Gastrocnemius medialis (tissue), 4 donors: Measurements from ENCODE around the gene DUSP15. TPM values are rescaled to one million over a fixed set of nuclear protein-coding genes. Genes with fewer than 3 reads are reported as not detected.

ENCODE experiments used
- ATAC-seq, 2 donors: fragments of 150-250 bp; one replicate each; pipeline ENCODE4 v1.9.1; 2016
- DNase-seq, 2 donors: peaks; one replicate each; pipeline ENCODE4 v3.0.0-alpha.2; 2019
- H3K27ac ChIP-seq, 4 donors: fragments of 200-600 bp; sonication (generic); 1 replicate in 1 of 4; 2 replicates in 3 of 4; pipeline ENCODE4 v1.5.1; 2016 to 2018; ENCODE audit warnings: mild to moderate bottlenecking in 2 of 4, moderate library complexity in 1 of 4
- H3K27me3 ChIP-seq, 3 donors: fragments of 200-600 bp; sonication (generic) in 2 of 3; 1 replicate in 1 of 3; 2 replicates in 2 of 3; pipeline versions ENCODE4 v1.5.1 to v1.6.0; 2016 to 2019; ENCODE audit warnings: mild to moderate bottlenecking in 1 of 3, moderate library complexity in 1 of 3
- H3K36me3 ChIP-seq, 2 donors: fragments of 200-600 bp; sonication (generic) in 1 of 2; one replicate each; pipeline ENCODE4 v1.5.1; 2017 to 2018
- H3K4me1 ChIP-seq, 2 donors: fragments of 200-600 bp; sonication (generic) in 1 of 2; one replicate each; pipeline ENCODE4 v1.5.1; 2016 to 2017; ENCODE audit warnings: mild to moderate bottlenecking in 2 of 2
- H3K4me3 ChIP-seq, 4 donors: fragments of 200-600 bp; sonication (generic) in 3 of 4; 1 replicate in 1 of 4; 2 replicates in 3 of 4; pipeline ENCODE4 v1.5.1; 2016 to 2019; ENCODE audit warnings: mild to moderate bottlenecking in 2 of 4
- H3K9me3 ChIP-seq, 3 donors: fragments of 200-600 bp; sonication (generic) in 2 of 3; 1 replicate in 1 of 3; 2 replicates in 2 of 3; pipeline ENCODE4 v1.5.1; 2016 to 2019
- POLR2A ChIP-seq, 2 donors: fragments of 450-650 bp; IDR thresholded peaks; one replicate each; pipeline ENCODE4 v1.6.1; 2017; ENCODE audit warnings: antibody characterized with exemption in 2 of 2, mild to moderate bottlenecking in 2 of 2, moderate library complexity in 2 of 2
- in situ Hi-C, 4 donors: fragments of 200-750 bp; cut with MboI; loops; one replicate each; pipeline versions ENCODE4 v1.15.0 to v1.8.0; 2017; ENCODE audit warnings: low sequenced_read_pairs in 4 of 4
- intact Hi-C: fragments of 100-400 bp; cut with DNase I; formaldehyde crosslinking; loops from one replicate; pipeline ENCODE4 v1.15.1; 2023; ENCODE audit warnings: low total_unique reads
- total RNA-seq, 4 donors: library from RNA; depleted of rRNA; stranded (reverse); fragments of >200 nt; gene quantifications; one replicate each; pipeline versions ENCODE4 v1.1.0 to v1.2.3, GENCODE V29; 2016
- TF ChIP-seq, protein P1 (sequence below), 5 experiments: fragments of 450-650 bp in 3 of 5; fragments of 200-600 bp in 2 of 5; sonication (generic) in 2 of 5; IDR thresholded peaks in 4 of 5; conservative IDR thresholded peaks in 1 of 5; 1 replicate in 4 of 5; 2 replicates in 1 of 5; pipeline ENCODE4 v1.5.1; 2016 to 2019; ENCODE audit warnings: antibody characterized with exemption in 5 of 5, mild to moderate bottlenecking in 3 of 5, moderate library complexity in 3 of 5

The DUSP15 gene
- total RNA-seq, 4 donors from 2014 or later, result 1.1 TPM; not detected in 3

- ATAC-seq (no peak), DNase-seq (no peak)
Observed at GRCh38 chr20:31859266-31859997, 10.9 kb downstream of the DUSP15 start.

DNA sequence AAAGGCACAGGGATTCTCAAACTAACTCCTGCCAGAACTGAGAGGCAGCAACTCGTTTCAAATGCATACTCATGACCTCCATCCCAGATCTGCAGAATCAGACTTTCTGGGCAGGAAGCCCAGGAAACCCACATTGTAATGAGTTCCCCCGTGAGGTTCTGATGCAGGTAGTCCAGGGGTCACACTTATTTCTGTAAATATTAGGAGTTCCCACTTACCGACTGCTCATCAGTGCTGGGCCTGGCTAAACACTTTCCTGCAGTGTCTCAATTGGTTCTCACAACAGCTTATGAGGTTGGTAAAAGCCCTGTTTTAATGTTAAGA lies 11.6 kb downstream of the DUSP15 start:
- ATAC-seq (no peak), DNase-seq (peak in 1 of 2 donors; percentile 0)
- Histone ChIP-seq H3K4me3 (no peak overlapping the region), H3K27me3 (peaks cover 27 to 42% (median 32%) of the 10 kb centered on the region in 3 donors), H3K36me3 (no peaks in the 10 kb centered on the region), H3K27ac (no peak overlapping the region), H3K9me3 (no peaks in the 10 kb centered on the region), H3K4me1 (peaks cover 4 to 13% of the 10 kb centered on the region in 2 donors)
- intact Hi-C loops (no loop called here), in situ Hi-C loops (loop anchor here (5.0 to 10.0 kb wide), 3 partner anchors 94 to 176 kb away; partner anchors contain the start of gene PDRG1 (in 4 of the 4))
- no peak for TF ChIP-seq POLR2A (IDR thresholded peaks at IDR 0.05)
- TF ChIP-seq, protein P1, sequence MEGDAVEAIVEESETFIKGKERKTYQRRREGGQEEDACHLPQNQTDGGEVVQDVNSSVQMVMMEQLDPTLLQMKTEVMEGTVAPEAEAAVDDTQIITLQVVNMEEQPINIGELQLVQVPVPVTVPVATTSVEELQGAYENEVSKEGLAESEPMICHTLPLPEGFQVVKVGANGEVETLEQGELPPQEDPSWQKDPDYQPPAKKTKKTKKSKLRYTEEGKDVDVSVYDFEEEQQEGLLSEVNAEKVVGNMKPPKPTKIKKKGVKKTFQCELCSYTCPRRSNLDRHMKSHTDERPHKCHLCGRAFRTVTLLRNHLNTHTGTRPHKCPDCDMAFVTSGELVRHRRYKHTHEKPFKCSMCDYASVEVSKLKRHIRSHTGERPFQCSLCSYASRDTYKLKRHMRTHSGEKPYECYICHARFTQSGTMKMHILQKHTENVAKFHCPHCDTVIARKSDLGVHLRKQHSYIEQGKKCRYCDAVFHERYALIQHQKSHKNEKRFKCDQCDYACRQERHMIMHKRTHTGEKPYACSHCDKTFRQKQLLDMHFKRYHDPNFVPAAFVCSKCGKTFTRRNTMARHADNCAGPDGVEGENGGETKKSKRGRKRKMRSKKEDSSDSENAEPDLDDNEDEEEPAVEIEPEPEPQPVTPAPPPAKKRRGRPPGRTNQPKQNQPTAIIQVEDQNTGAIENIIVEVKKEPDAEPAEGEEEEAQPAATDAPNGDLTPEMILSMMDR (IDR thresholded peaks at IDR 0.05 in 4 of 5, conservative IDR thresholded peaks at IDR 0.05 in 1 of 5), result no peak

More at GRCh38 chr20:31859266-31859997, 10.9 kb downstream of the DUSP15 start:
- Histone ChIP-seq H3K4me3 (no peak overlapping the region), H3K9me3 (no peaks in the 10 kb centered on the region), H3K4me1 (peaks cover 4 to 13% of the 10 kb centered on the region in 2 donors), H3K27ac (no peak overlapping the region), H3K27me3 (peaks cover 27 to 42% (median 32%) of the 10 kb centered on the region in 3 donors), H3K36me3 (no peaks in the 10 kb centered on the region)
- TF ChIP-seq, protein P1 (IDR thresholded peaks at IDR 0.05 in 4 of 5, conservative IDR thresholded peaks at IDR 0.05 in 1 of 5), result no peak
- TF ChIP-seq POLR2A (IDR thresholded peaks at IDR 0.05), result no peak
- intact Hi-C loops (no loop called here), in situ Hi-C loops (loop anchor here (5.0 to 10.0 kb wide), 3 partner anchors 93 to 175 kb away; partner anchors contain the start of gene PDRG1 (in 4 of the 4))

DNA sequence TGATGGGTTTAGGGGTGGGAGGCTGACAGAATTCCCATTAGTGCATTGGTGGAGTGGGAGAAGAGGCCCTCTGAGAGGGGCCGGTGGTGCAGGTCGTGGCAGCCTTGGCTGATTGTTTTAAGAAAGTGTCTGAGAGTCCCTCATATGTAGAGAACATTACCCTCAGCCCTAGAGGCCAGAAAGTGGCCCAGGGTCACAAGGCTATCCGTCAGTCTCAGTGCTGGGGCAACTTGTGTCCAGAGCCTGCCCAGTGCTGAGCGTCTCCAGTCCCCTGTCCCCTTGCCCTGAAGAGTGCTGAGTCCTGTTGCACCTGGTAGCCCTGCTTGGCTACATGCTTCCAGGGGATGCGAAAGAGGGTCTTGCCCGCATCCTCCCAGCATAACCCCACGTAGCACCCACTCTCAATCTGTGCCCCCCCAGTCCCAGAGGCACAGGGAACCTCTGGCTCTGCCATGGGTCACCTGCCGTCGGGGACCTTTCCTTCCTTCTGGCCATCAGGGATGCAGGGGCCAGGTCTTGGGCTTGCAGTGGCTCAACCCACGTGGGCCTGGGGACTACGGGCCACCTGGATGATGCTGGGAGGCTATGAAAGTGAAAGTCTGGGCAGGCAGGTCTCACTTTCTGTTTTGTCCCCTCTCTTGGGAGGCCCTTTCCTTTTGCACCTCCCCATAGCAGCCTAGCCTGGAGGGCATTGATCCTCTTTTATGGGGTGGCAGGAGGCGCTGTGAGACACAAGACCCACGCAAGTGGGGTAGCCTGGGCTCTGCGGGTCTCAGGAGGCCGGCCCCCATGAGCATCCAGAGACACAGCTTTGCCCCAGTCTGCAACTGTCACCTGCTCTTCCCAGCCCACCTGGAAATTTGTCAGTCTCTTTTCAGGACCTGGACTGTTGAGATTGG lies 12.2 kb downstream of the DUSP15 start:
- ATAC-seq, result no peak
- H3K9me3 ChIP-seq, result no peaks in the 10 kb centered on the region
- H3K27me3 ChIP-seq, result peaks cover 27 to 42% (median 32%) of the 10 kb centered on the region in 3 donors
- no peak overlapping the region for H3K27ac ChIP-seq
- in situ Hi-C loops (loop anchor here (5.0 to 10.0 kb wide), 3 partner anchors 94 to 177 kb away; partner anchors contain the start of gene PDRG1 (in 4 of the 4)), intact Hi-C loops (no loop called here)
- TF ChIP-seq, protein P1 (IDR thresholded peaks at IDR 0.05 in 4 of 5, conservative IDR thresholded peaks at IDR 0.05 in 1 of 5), result no peak
- no peak for TF ChIP-seq POLR2A (IDR thresholded peaks at IDR 0.05)
- peaks cover 4 to 13% of the 10 kb centered on the region in 2 donors for H3K4me1 ChIP-seq
- peak in 1 of 2 donors; percentile 7 for DNase-seq
- no peaks in the 10 kb centered on the region for H3K36me3 ChIP-seq
- no peak overlapping the region for H3K4me3 ChIP-seq

DNA sequence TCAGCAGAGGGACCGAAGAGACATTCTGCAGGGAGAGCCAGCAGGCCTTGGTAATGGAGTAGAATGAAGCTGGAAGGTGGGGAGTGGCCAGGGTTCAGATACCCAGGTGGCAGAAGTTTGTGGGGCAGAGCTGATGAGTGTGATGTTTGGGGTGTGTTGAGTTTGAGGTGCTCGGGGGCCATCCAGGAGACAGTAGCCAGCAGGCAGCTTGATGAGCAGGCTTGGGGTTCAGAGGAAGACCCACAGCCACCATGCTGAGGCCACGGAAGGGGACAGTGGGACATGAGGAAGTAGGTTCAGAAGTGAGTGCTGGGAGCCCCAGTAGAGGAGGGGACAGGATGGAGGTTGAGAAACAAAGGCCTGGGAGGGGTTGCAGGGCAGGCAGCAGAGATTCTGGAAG lies 13.8 kb downstream of the DUSP15 start:
- DNase-seq (peak in 1 of 2 donors; percentile 3), ATAC-seq (no peak)
- peaks cover 27 to 37% (median 35%) of the 10 kb centered on the region in 3 donors for H3K27me3 ChIP-seq
- intact Hi-C loops, result no loop called here
- in situ Hi-C loops, result loop anchor here (5.0 to 10.0 kb wide), 3 partner anchors 96 to 178 kb away; partner anchors contain the start of gene PDRG1 (in 4 of the 4)
- no peak overlapping the region for H3K4me3 ChIP-seq
- H3K36me3 ChIP-seq, result no peaks in the 10 kb centered on the region
- no peaks in the 10 kb centered on the region for H3K9me3 ChIP-seq
- TF ChIP-seq POLR2A (IDR thresholded peaks at IDR 0.05), result no peak
- TF ChIP-seq, protein P1 (IDR thresholded peaks at IDR 0.05 in 4 of 5, conservative IDR thresholded peaks at IDR 0.05 in 1 of 5), result no peak
- H3K4me1 ChIP-seq, result peaks cover 7 to 13% of the 10 kb centered on the region in 2 donors
- H3K27ac ChIP-seq, result no peak overlapping the region
